HEK293T (cell line): ENCODE data around the gene FBXO46.

Experiments used
- ARNT ChIP-seq: fragments of 450-650 bp; IDR thresholded peaks from 2 replicates; pipeline ENCODE4 v1.6.1; 2017; ENCODE audit warnings: mild to moderate bottlenecking
- BHLHE40 ChIP-seq: fragments of 450-650 bp; IDR thresholded peaks from 2 replicates; pipeline ENCODE4 v1.6.1; 2016; ENCODE audit warnings: mild to moderate bottlenecking, moderate library complexity, borderline replicate concordance
- CTBP1 ChIP-seq: fragments of 450-650 bp; IDR thresholded peaks from 2 replicates; pipeline ENCODE4 v1.6.1; 2016; ENCODE audit warnings: borderline replicate concordance
- ELF4 ChIP-seq: fragments of 450-650 bp; IDR thresholded peaks from 2 replicates; pipeline ENCODE4 v1.6.1; 2017; ENCODE audit warnings: antibody characterized with exemption
- FOXA1 ChIP-seq: fragments of 450-650 bp; IDR thresholded peaks from 2 replicates; pipeline ENCODE4 v1.6.1; 2016; ENCODE audit warnings: mild to moderate bottlenecking
- FOXK2 ChIP-seq: fragments of 450-650 bp; IDR thresholded peaks from 2 replicates; pipeline ENCODE4 v1.6.1; 2016; ENCODE audit warnings: mild to moderate bottlenecking
- FOXM1 ChIP-seq: fragments of 450-650 bp; IDR thresholded peaks from 2 replicates; pipeline ENCODE4 v1.6.1; 2017; ENCODE audit warnings: mild to moderate bottlenecking, borderline replicate concordance
- HDGF ChIP-seq: fragments of 450-650 bp; IDR thresholded peaks from 2 replicates; pipeline ENCODE4 v1.6.1; 2017; ENCODE audit warnings: antibody characterized with exemption, borderline replicate concordance
- LEF1 ChIP-seq: fragments of 450-650 bp; IDR thresholded peaks from 2 replicates; pipeline ENCODE4 v1.6.1; 2017; ENCODE audit warnings: mild to moderate bottlenecking, borderline replicate concordance
- NFRKB ChIP-seq: fragments of 450-650 bp; IDR thresholded peaks from 2 replicates; pipeline ENCODE4 v1.6.1; 2016; ENCODE audit warnings: mild to moderate bottlenecking, moderate library complexity
- PKNOX1 ChIP-seq: fragments of 450-650 bp; IDR thresholded peaks from 2 replicates; pipeline ENCODE4 v1.6.1; 2016
- SP1 ChIP-seq: fragments of 450-650 bp; IDR thresholded peaks from 2 replicates; pipeline ENCODE4 v1.6.1; 2017
- TARDBP ChIP-seq: fragments of 450-650 bp; IDR thresholded peaks from 2 replicates; pipeline ENCODE4 v1.6.1; 2016

- TF ChIP-seq SP1 = no peak
- TF ChIP-seq FOXA1 = no peak
- no peak for TF ChIP-seq ELF4
- no peak for TF ChIP-seq FOXM1
- no peak for TF ChIP-seq BHLHE40
- TF ChIP-seq ARNT = no peak
- no peak for TF ChIP-seq CTBP1
- no peak for TF ChIP-seq PKNOX1
- TF ChIP-seq LEF1 = no peak
- no peak for TF ChIP-seq HDGF
- TF ChIP-seq FOXK2 = no peak
- no peak for TF ChIP-seq TARDBP
- TF ChIP-seq NFRKB = no peak
These were observed 47.4 kb upstream of the FBXO46 start for GRCh38 chr19:45778010-45778661.
